Neural crest cell (in vitro differentiated cells): ENCODE measurements around the gene AATK. TPM values are rescaled to one million over a fixed set of nuclear protein-coding genes. Genes with fewer than 3 reads are reported as not detected.

Source experiments
- DNase-seq: peaks from one replicate; pipeline ENCODE4 v3.0.0; 2021; ENCODE audit warnings: low read depth, mixed read lengths, low spot score
- H3K27ac Mint-ChIP-seq: one replicate; pipeline ENCODE4 v1.8.0; 2021; ENCODE audit warnings: mild to moderate bottlenecking, mixed read lengths; ENCODE audit not compliant: unreplicated experiment
- H3K27me3 Mint-ChIP-seq: 2 replicates; pipeline ENCODE4 v1.8.0; 2021; ENCODE audit warnings: low read depth, mild to moderate bottlenecking, mixed read lengths
- H3K36me3 Mint-ChIP-seq: 2 replicates; pipeline ENCODE4 v1.8.0; 2021; ENCODE audit warnings: low read depth, mild to moderate bottlenecking, mixed read lengths
- H3K4me1 Mint-ChIP-seq: 2 replicates; pipeline ENCODE4 v1.8.0; 2021; ENCODE audit warnings: mixed read lengths
- H3K4me3 Mint-ChIP-seq: one replicate; pipeline ENCODE4 v1.8.0; 2021; ENCODE audit warnings: mild to moderate bottlenecking, mixed read lengths
- H3K9me3 Mint-ChIP-seq: 2 replicates; pipeline ENCODE4 v1.8.0; 2021; ENCODE audit warnings: mixed read lengths
- total RNA-seq: library from RNA; stranded (reverse); gene quantifications from 2 replicates; pipeline ENCODE4 v1.2.1, GENCODE V29; 2021
- TF ChIP-seq, protein P1 (sequence below): fragments of 200-600 bp; sonication (generic); conservative IDR thresholded peaks from 2 replicates; pipeline ENCODE4 v1.5.0; 2021; ENCODE audit warnings: antibody characterized with exemption, mild to moderate bottlenecking

Gene AATK
- total RNA-seq, 1 donor from 2014 or later = 6.0 TPM

DNA sequence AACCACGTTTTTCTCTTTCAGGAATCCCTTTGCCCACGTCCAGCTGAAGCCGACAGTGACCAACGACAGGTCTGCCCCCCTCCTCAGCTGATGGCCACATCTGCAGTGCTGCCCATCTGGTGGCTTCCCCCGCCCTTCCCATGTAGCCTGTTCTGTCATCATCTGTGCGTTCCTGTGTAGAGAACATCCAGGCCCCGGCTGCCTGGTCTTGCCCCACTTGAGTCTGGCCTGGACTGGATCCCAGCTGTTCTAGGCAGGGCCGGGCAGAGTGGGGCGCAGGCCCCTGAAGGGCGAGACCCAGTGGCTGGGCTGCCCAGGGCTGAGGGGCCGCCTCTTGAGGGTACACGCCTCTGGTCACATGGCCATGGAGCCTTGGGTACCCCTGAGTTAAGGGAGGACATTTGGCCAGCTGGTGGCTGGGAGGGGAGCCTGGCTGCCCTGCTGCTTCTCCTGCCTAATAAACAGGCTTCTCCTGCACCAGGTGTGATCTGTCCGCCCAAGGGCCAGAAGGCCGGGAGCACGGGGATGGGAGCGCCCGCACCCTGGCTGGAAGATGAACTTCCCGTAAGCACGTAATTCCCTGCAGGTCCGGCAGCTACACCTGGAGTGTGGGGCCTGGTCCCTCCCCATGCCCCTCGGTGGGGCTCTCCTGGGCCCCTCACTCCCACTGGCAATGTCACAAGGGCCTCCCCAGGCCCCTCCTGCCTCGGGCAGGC, 50.1 kb downstream of the AATK start:
- Mint-ChIP-seq H3K9me3 (no peaks in the 10 kb centered on the region), H3K4me3 (no peak overlapping the region), H3K27ac (no peak overlapping the region), H3K36me3 (no peaks in the 10 kb centered on the region), H3K27me3 (peaks cover 3% of the 10 kb centered on the region), H3K4me1 (peaks cover 9% of the 10 kb centered on the region)
- DNase-seq = no peak
- TF ChIP-seq, protein P1, sequence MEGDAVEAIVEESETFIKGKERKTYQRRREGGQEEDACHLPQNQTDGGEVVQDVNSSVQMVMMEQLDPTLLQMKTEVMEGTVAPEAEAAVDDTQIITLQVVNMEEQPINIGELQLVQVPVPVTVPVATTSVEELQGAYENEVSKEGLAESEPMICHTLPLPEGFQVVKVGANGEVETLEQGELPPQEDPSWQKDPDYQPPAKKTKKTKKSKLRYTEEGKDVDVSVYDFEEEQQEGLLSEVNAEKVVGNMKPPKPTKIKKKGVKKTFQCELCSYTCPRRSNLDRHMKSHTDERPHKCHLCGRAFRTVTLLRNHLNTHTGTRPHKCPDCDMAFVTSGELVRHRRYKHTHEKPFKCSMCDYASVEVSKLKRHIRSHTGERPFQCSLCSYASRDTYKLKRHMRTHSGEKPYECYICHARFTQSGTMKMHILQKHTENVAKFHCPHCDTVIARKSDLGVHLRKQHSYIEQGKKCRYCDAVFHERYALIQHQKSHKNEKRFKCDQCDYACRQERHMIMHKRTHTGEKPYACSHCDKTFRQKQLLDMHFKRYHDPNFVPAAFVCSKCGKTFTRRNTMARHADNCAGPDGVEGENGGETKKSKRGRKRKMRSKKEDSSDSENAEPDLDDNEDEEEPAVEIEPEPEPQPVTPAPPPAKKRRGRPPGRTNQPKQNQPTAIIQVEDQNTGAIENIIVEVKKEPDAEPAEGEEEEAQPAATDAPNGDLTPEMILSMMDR = no peak

DNA sequence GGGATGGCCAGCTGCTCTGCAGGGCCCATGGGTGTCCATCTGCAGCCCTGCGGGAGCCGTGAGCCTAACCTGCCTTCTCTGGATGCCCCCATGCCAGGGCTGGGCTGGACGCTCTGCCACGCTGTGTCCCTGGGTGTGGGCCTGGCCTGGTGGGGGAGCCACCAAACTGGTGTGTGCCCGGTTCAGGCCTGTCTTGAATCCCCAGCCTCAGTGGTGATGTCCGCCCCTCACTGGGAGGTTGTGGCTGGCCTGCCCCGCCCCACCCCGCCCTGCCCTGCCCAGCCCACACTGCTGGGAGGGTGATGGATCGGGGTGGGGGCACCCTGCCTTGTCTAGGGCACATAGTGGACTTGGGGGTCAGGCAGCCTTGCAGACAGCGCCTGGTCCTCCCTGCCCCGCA, 50.8 kb downstream of the AATK start:
- H3K4me1 Mint-ChIP-seq = peaks cover 9% of the 10 kb centered on the region
- TF ChIP-seq, protein P1 = no peak
- H3K27me3 Mint-ChIP-seq = peaks cover 3% of the 10 kb centered on the region
- H3K9me3 Mint-ChIP-seq = no peaks in the 10 kb centered on the region
- H3K4me3 Mint-ChIP-seq = no peak overlapping the region
- no peak for DNase-seq
- H3K27ac Mint-ChIP-seq = no peak overlapping the region
- no peaks in the 10 kb centered on the region for H3K36me3 Mint-ChIP-seq

DNA sequence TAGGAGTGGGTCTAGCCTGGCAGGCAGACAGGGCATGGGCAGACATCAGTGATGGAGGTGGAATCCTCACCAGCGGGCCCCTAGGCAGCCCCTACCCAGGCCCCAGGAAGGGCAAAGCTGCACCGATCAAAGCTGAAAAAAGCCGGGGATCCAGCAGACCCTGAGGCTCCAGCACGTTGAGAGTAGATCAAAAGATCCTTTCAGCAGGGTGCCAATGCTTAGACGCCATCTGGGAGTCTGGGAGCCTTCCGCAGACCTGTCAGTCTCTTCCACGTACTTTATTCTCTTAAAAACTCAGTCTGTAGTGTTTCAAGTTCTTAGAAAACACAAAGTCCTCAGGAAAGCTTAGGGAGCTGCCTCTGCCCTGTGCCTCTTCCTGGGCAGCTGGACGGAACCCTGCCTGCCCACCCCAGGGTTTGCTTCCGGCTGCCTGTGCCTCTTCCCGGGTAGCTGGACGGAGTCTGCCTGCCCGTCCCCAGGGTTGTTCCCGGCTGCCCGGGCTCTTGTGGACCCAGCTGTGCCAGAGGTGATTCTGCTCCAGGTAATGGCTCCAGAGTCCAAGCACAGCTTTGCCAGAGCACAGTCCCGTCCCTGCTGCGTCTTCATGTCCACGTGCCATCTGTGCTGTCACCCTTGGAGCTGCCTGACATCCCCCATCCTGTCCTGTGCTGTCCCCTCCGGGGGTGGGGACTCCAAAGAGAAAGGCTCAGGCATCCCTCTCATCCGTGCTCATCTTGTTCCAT, 51.5 kb downstream of the AATK start:
- H3K9me3 Mint-ChIP-seq = no peaks in the 10 kb centered on the region
- no peak overlapping the region for H3K27ac Mint-ChIP-seq
- TF ChIP-seq, protein P1 = no peak
- DNase-seq = no peak
- H3K36me3 Mint-ChIP-seq = no peaks in the 10 kb centered on the region
- H3K27me3 Mint-ChIP-seq = peaks cover 3% of the 10 kb centered on the region
- H3K4me1 Mint-ChIP-seq = peaks cover 9% of the 10 kb centered on the region
- no peak overlapping the region for H3K4me3 Mint-ChIP-seq

DNA sequence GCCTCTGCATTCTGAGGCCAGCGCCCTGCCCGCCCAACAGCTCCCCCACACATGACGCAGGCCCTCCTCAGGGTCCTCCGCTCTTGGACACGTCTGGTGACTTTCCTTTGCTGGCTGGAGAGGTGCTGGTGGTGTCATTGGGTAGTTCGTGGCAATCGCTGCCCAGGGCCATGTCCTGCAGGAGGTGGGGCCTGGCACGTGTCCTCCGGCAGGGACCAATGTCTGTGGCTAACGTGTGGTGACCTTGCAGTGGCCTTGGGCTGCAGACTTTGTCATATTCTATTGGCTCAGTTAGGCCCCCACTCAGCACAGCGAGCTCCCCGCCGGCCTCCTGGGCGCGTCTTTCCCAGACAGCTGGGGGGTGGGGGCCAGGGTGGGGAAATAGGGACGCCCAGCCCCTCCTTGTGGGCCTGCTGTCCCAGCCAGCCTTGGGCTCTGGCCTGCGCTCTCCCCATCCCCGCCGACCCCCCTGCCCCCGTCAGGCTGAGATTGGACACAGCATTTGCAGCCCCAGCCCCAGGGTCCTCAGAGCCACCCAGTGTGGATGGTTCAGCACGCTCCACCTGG, 52.8 kb downstream of the AATK start:
- Mint-ChIP-seq H3K36me3 (no peaks in the 10 kb centered on the region), H3K27ac (no peak overlapping the region), H3K9me3 (no peaks in the 10 kb centered on the region), H3K4me1 (peaks cover 9% of the 10 kb centered on the region), H3K4me3 (no peak overlapping the region), H3K27me3 (no peaks in the 10 kb centered on the region)
- TF ChIP-seq, protein P1 = no peak
- no peak for DNase-seq

DNA sequence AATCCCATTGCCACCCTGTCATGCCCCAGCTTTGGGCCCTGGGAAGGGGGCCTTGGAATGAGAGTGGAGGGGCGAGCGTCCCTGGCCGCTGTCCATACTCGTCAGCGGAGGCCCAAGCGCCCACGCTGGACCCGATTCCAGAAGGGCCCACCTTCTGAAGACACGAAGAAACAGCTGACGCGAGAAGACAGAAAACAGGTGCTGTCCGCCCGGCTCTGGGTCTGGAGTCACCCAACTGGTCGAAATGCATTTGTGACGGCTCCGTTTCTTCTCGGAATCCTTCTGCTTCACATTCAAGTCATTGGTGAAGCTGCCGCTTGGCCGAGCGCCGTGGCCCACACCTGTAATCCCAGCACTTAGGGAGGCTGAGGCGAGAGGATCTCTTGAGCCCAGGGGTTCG, 53.6 kb downstream of the AATK start:
- no peaks in the 10 kb centered on the region for H3K9me3 Mint-ChIP-seq
- H3K4me1 Mint-ChIP-seq = peaks cover 9% of the 10 kb centered on the region
- no peaks in the 10 kb centered on the region for H3K27me3 Mint-ChIP-seq
- no peak for DNase-seq
- no peaks in the 10 kb centered on the region for H3K36me3 Mint-ChIP-seq
- no peak overlapping the region for H3K27ac Mint-ChIP-seq
- TF ChIP-seq, protein P1 = no peak
- H3K4me3 Mint-ChIP-seq = no peak overlapping the region
